Activated naive CD8-positive, alpha-beta T cell (primary cell): Measurements from ENCODE around the gene CDH11.

Experiments
- H3K27ac Mint-ChIP-seq: one replicate; pipeline ENCODE4 v1.8.0; 2021; ENCODE audit warnings: mixed read lengths
- H3K27me3 Mint-ChIP-seq: one replicate; pipeline ENCODE4 v1.8.0; 2021; ENCODE audit warnings: mixed read lengths
- H3K36me3 Mint-ChIP-seq: one replicate; pipeline ENCODE4 v1.8.0; 2021; ENCODE audit warnings: mixed read lengths
- H3K4me1 Mint-ChIP-seq: one replicate; pipeline ENCODE4 v1.8.0; 2021; ENCODE audit warnings: low read depth, mixed read lengths
- H3K4me3 Mint-ChIP-seq: one replicate; pipeline ENCODE4 v1.8.0; 2021; ENCODE audit warnings: mild to moderate bottlenecking, mixed read lengths
- H3K9me3 Mint-ChIP-seq: one replicate; pipeline ENCODE4 v1.8.0; 2021; ENCODE audit warnings: low read depth, mixed read lengths

Gene CDH11

GRCh38 chr16:65003621-65004020 lies 118.2 kb downstream of the CDH11 start:
- H3K27ac Mint-ChIP-seq: no peak overlapping the region
- H3K9me3 Mint-ChIP-seq: peaks cover 13% of the 10 kb centered on the region
- no peak overlapping the region for H3K4me3 Mint-ChIP-seq
- no peaks in the 10 kb centered on the region for H3K4me1 Mint-ChIP-seq
- no peaks in the 10 kb centered on the region for H3K36me3 Mint-ChIP-seq
- H3K27me3 Mint-ChIP-seq: no peaks in the 10 kb centered on the region

GRCh38 chr16:65002265-65002664 lies 119.6 kb downstream of the CDH11 start:
- Mint-ChIP-seq H3K4me1 (no peaks in the 10 kb centered on the region), H3K36me3 (no peaks in the 10 kb centered on the region), H3K9me3 (peaks cover 13% of the 10 kb centered on the region), H3K27me3 (no peaks in the 10 kb centered on the region), H3K4me3 (no peak overlapping the region), H3K27ac (no peak overlapping the region)

- Mint-ChIP-seq H3K4me1 (no peaks in the 10 kb centered on the region), H3K36me3 (no peaks in the 10 kb centered on the region), H3K4me3 (no peak overlapping the region)
These were observed 121.2 kb downstream of the CDH11 start for GRCh38 chr16:65000654-65001053.

GRCh38 chr16:64997751-64998150 lies 124.1 kb downstream of the CDH11 start:
- Mint-ChIP-seq H3K9me3 (peaks cover 25% of the 10 kb centered on the region), H3K27me3 (no peaks in the 10 kb centered on the region), H3K27ac (no peak overlapping the region), H3K4me1 (no peaks in the 10 kb centered on the region), H3K4me3 (no peak overlapping the region), H3K36me3 (no peaks in the 10 kb centered on the region)

More at GRCh38 chr16:65000654-65001053, 121.2 kb downstream of the CDH11 start:
- Mint-ChIP-seq H3K9me3 (peaks cover 12% of the 10 kb centered on the region), H3K27ac (no peak overlapping the region), H3K27me3 (no peaks in the 10 kb centered on the region)

- H3K4me3 Mint-ChIP-seq: no peak overlapping the region
- H3K4me1 Mint-ChIP-seq: no peaks in the 10 kb centered on the region
- H3K36me3 Mint-ChIP-seq: no peaks in the 10 kb centered on the region
- peaks cover 20% of the 10 kb centered on the region for H3K9me3 Mint-ChIP-seq
- H3K27ac Mint-ChIP-seq: no peak overlapping the region
- no peaks in the 10 kb centered on the region for H3K27me3 Mint-ChIP-seq
These were observed 124.7 kb downstream of the CDH11 start for GRCh38 chr16:64997121-64997520.

- Mint-ChIP-seq H3K27me3 (no peaks in the 10 kb centered on the region), H3K27ac (no peak overlapping the region), H3K4me1 (no peaks in the 10 kb centered on the region), H3K4me3 (no peak overlapping the region), H3K9me3 (peaks cover 18% of the 10 kb centered on the region), H3K36me3 (no peaks in the 10 kb centered on the region)
These were observed 125.2 kb downstream of the CDH11 start for GRCh38 chr16:64996641-64997040.

- no peaks in the 10 kb centered on the region for H3K27me3 Mint-ChIP-seq
- H3K9me3 Mint-ChIP-seq: peaks cover 22% of the 10 kb centered on the region
- H3K4me3 Mint-ChIP-seq: no peak overlapping the region
- no peaks in the 10 kb centered on the region for H3K4me1 Mint-ChIP-seq
- no peak overlapping the region for H3K27ac Mint-ChIP-seq
- no peaks in the 10 kb centered on the region for H3K36me3 Mint-ChIP-seq
These were observed 128.4 kb downstream of the CDH11 start for GRCh38 chr16:64993464-64993863.

- no peaks in the 10 kb centered on the region for H3K4me1 Mint-ChIP-seq
These were observed 130.9 kb downstream of the CDH11 start for GRCh38 chr16:64991001-64991400.

GRCh38 chr16:64990101-64990500 lies 131.8 kb downstream of the CDH11 start:
- no peaks in the 10 kb centered on the region for H3K27me3 Mint-ChIP-seq
- peaks cover 14% of the 10 kb centered on the region for H3K9me3 Mint-ChIP-seq
- H3K4me1 Mint-ChIP-seq: no peaks in the 10 kb centered on the region
- H3K27ac Mint-ChIP-seq: no peak overlapping the region
- H3K4me3 Mint-ChIP-seq: no peak overlapping the region
- no peaks in the 10 kb centered on the region for H3K36me3 Mint-ChIP-seq

More at GRCh38 chr16:64991001-64991400, 130.9 kb downstream of the CDH11 start:
- Mint-ChIP-seq H3K27me3 (no peaks in the 10 kb centered on the region), H3K36me3 (no peaks in the 10 kb centered on the region), H3K9me3 (peaks cover 21% of the 10 kb centered on the region), H3K4me3 (no peak overlapping the region), H3K27ac (no peak overlapping the region)

GRCh38 chr16:64989050-64989449 lies 132.8 kb downstream of the CDH11 start:
- no peaks in the 10 kb centered on the region for H3K4me1 Mint-ChIP-seq
- no peaks in the 10 kb centered on the region for H3K27me3 Mint-ChIP-seq
- no peak overlapping the region for H3K27ac Mint-ChIP-seq
- H3K36me3 Mint-ChIP-seq: no peaks in the 10 kb centered on the region
- H3K4me3 Mint-ChIP-seq: no peak overlapping the region
- H3K9me3 Mint-ChIP-seq: peaks cover 4% of the 10 kb centered on the region

- Mint-ChIP-seq H3K4me1 (no peaks in the 10 kb centered on the region), H3K36me3 (no peaks in the 10 kb centered on the region), H3K27me3 (no peaks in the 10 kb centered on the region), H3K9me3 (peaks cover 9% of the 10 kb centered on the region), H3K27ac (no peak overlapping the region), H3K4me3 (no peak overlapping the region)
These were observed 137.9 kb downstream of the CDH11 start for GRCh38 chr16:64983963-64984362.

GRCh38 chr16:64983231-64983630 lies 138.6 kb downstream of the CDH11 start:
- no peak overlapping the region for H3K4me3 Mint-ChIP-seq
- no peaks in the 10 kb centered on the region for H3K4me1 Mint-ChIP-seq

GRCh38 chr16:64982581-64982980 lies 139.3 kb downstream of the CDH11 start:
- Mint-ChIP-seq H3K9me3 (peaks cover 9% of the 10 kb centered on the region), H3K4me1 (no peaks in the 10 kb centered on the region)

More at GRCh38 chr16:64983231-64983630, 138.6 kb downstream of the CDH11 start:
- no peaks in the 10 kb centered on the region for H3K27me3 Mint-ChIP-seq
- no peaks in the 10 kb centered on the region for H3K36me3 Mint-ChIP-seq
- H3K9me3 Mint-ChIP-seq: peaks cover 9% of the 10 kb centered on the region
- no peak overlapping the region for H3K27ac Mint-ChIP-seq

GRCh38 chr16:64981568-64982281 lies 140.1 kb downstream of the CDH11 start:
- Mint-ChIP-seq H3K4me1 (no peaks in the 10 kb centered on the region), H3K36me3 (no peaks in the 10 kb centered on the region), H3K27ac (no peak overlapping the region), H3K27me3 (no peaks in the 10 kb centered on the region), H3K4me3 (no peak overlapping the region), H3K9me3 (peaks cover 9% of the 10 kb centered on the region)

More at GRCh38 chr16:64982581-64982980, 139.3 kb downstream of the CDH11 start:
- Mint-ChIP-seq H3K27ac (no peak overlapping the region), H3K27me3 (no peaks in the 10 kb centered on the region), H3K36me3 (no peaks in the 10 kb centered on the region), H3K4me3 (no peak overlapping the region)

GRCh38 chr16:64977206-64977920 lies 144.5 kb downstream of the CDH11 start:
- H3K27ac Mint-ChIP-seq: no peak overlapping the region
- H3K4me1 Mint-ChIP-seq: no peaks in the 10 kb centered on the region
- H3K9me3 Mint-ChIP-seq: peaks cover 14% of the 10 kb centered on the region
- no peaks in the 10 kb centered on the region for H3K27me3 Mint-ChIP-seq
- H3K36me3 Mint-ChIP-seq: no peaks in the 10 kb centered on the region
- no peak overlapping the region for H3K4me3 Mint-ChIP-seq
